ENCODE data around the gene ARMC9. TPM values are rescaled to one million over a fixed set of nuclear protein-coding genes. Genes with fewer than 3 reads are reported as not detected.
A peak's percentile ranks its signal among the peaks of the same experiment; 100 is the strongest.
"Not testable (repeated sequence)": the region's sequence is repeated elsewhere in the genome, so short reads cannot be mapped to it uniquely, and the experiment has no call there.

The ARMC9 gene
- total RNA-seq, 1 donor from 2014 or later: 4.2 TPM

- no peak for DNase-seq (ENCODE audit: low read depth in 2 of 2)
These were observed 197.0 kb downstream of the ARMC9 start, which contains the start of gene B3GNT7 for GRCh38 chr2:231395188-231396057. Gene B3GNT7, plus strand, starts transcription at chr2:231395710. Its CDS starts 94 bp downstream, at chr2:231395804.

GRCh38 chr2:231396058-231396821 lies 197.8 kb downstream of the ARMC9 start:
- DNase-seq (ENCODE audit: low read depth in 2 of 2): no peak

- DNase-seq (ENCODE audit: low read depth in 2 of 2): no peak
These were observed 198.8 kb downstream of the ARMC9 start for GRCh38 chr2:231397011-231397927.

GRCh38 chr2:231397928-231398294 lies 199.5 kb downstream of the ARMC9 start:
- DNase-seq (ENCODE audit: low read depth in 2 of 2): no peak

- no peak for DNase-seq (ENCODE audit: low read depth in 2 of 2)
These were observed 200.2 kb downstream of the ARMC9 start for GRCh38 chr2:231398585-231398984.

GRCh38 chr2:231399046-231399852 lies 200.8 kb downstream of the ARMC9 start:
- no peak for DNase-seq (ENCODE audit: low read depth in 2 of 2)

GRCh38 chr2:231399853-231400680 lies 201.6 kb downstream of the ARMC9 start:
- peak in 1 of 2 donors; percentile 40 for DNase-seq (ENCODE audit: low read depth in 2 of 2)

GRCh38 chr2:231400681-231401080 lies 202.2 kb downstream of the ARMC9 start:
- not testable (repeated sequence) for DNase-seq (ENCODE audit: low read depth in 2 of 2)

GRCh38 chr2:231401101-231401500 lies 202.7 kb downstream of the ARMC9 start:
- DNase-seq (ENCODE audit: low read depth in 2 of 2): not testable (repeated sequence)

- not testable (repeated sequence) for DNase-seq (ENCODE audit: low read depth in 2 of 2)
These were observed 205.2 kb downstream of the ARMC9 start for GRCh38 chr2:231403421-231404182.

GRCh38 chr2:231404183-231404578 lies 205.8 kb downstream of the ARMC9 start:
- DNase-seq (ENCODE audit: low read depth in 2 of 2): not testable (repeated sequence)

- peak; percentile 23 to 36 for DNase-seq (ENCODE audit: low read depth in 2 of 2)
These were observed 207.4 kb downstream of the ARMC9 start for GRCh38 chr2:231405601-231406367.

- not testable (repeated sequence) for DNase-seq (ENCODE audit: low read depth in 2 of 2)
These were observed 209.3 kb downstream of the ARMC9 start for GRCh38 chr2:231407686-231408085.

- DNase-seq (ENCODE audit: low read depth in 2 of 2): not testable (repeated sequence)
These were observed 209.9 kb downstream of the ARMC9 start for GRCh38 chr2:231408304-231408703.

GRCh38 chr2:231409776-231410175 lies 211.3 kb downstream of the ARMC9 start:
- no peak for DNase-seq (ENCODE audit: low read depth in 2 of 2)

GRCh38 chr2:231410293-231411004 lies 212.0 kb downstream of the ARMC9 start:
- DNase-seq (ENCODE audit: low read depth in 2 of 2): no peak

GRCh38 chr2:231411237-231411636 lies 212.8 kb downstream of the ARMC9 start:
- DNase-seq (ENCODE audit: low read depth in 2 of 2): no peak

All from lung microvascular endothelial cell (primary cell).